Cardiac muscle cell (in vitro differentiated cells and primary cell): ENCODE results near the gene ADAMTS12. TPM values are rescaled to one million over a fixed set of nuclear protein-coding genes. Genes with fewer than 3 reads are reported as not detected.
A peak's percentile ranks its signal among the peaks of the same experiment; 100 is the strongest.

Source experiments
- DNase-seq, 2 donors: peaks; one replicate each; pipeline versions ENCODE4 v3.0.0 to v3.0.0-alpha.2; 2010 to 2017; ENCODE audit warnings: low read depth in 1 of 2, low spot score in 1 of 2
- H3K27ac ChIP-seq: fragments of 200-600 bp; sonication (generic); 2 replicates; pipeline ENCODE4 v1.5.1; 2016
- H3K27me3 ChIP-seq: fragments of 200-600 bp; sonication (generic); 2 replicates; pipeline ENCODE4 v1.6.0; 2016; ENCODE audit warnings: control low read depth
- H3K36me3 ChIP-seq: fragments of 200-600 bp; sonication (generic); 2 replicates; pipeline ENCODE4 v1.5.1; 2016; ENCODE audit warnings: control low read depth
- H3K4me1 ChIP-seq: fragments of 200-600 bp; sonication (generic); 2 replicates; pipeline ENCODE4 v1.8.1; 2017; ENCODE audit warnings: low read depth, mild to moderate bottlenecking, mixed run types
- H3K4me3 ChIP-seq: fragments of 200-600 bp; sonication (generic); 2 replicates; pipeline ENCODE4 v1.5.1; 2016; ENCODE audit warnings: mild to moderate bottlenecking
- H3K9me3 ChIP-seq: fragments of 200-600 bp; sonication (generic); 2 replicates; pipeline ENCODE4 v1.5.1; 2017; ENCODE audit warnings: low read depth, mild to moderate bottlenecking, control low read depth
- CTCF ChIP-seq: IDR thresholded peaks from 2 replicates; pipeline ENCODE4 v1.5.1; 2012; ENCODE audit warnings: low read depth, mild to moderate bottlenecking, low read length
- polyA plus RNA-seq: library from polyadenylated mRNA; unstranded; fragments of >200 nt; fragmentation: Nextera tagmentation; extraction: Ambion mirVana; gene quantifications from 2 replicates; pipeline ENCODE4 v1.2.1, GENCODE V29; 2016
- total RNA-seq: library from RNA; depleted of rRNA; stranded (reverse); fragments of >200 nt; gene quantifications from 2 replicates; pipeline ENCODE4 v1.2.3, GENCODE V29; 2016

The ADAMTS12 gene
- total and polyA plus RNA-seq, 2 experiments from 2014 or later: 29.3 to 48.4 TPM

GRCh38 chr5:33812746-33813145 lies 79.0 kb downstream of the ADAMTS12 start:
- DNase-seq: no peak
- Histone ChIP-seq H3K27me3 (no peaks in the 10 kb centered on the region), H3K27ac (no peak overlapping the region), H3K4me3 (no peak overlapping the region), H3K36me3 (no peaks in the 10 kb centered on the region), H3K9me3 (no peaks in the 10 kb centered on the region), H3K4me1 (peaks cover 5% of the 10 kb centered on the region)
- TF ChIP-seq CTCF: no peak

GRCh38 chr5:33810491-33811120 lies 81.2 kb downstream of the ADAMTS12 start:
- Histone ChIP-seq H3K9me3 (no peaks in the 10 kb centered on the region), H3K27me3 (no peaks in the 10 kb centered on the region), H3K4me3 (no peak overlapping the region), H3K36me3 (no peaks in the 10 kb centered on the region), H3K4me1 (peaks cover 16% of the 10 kb centered on the region), H3K27ac (no peak overlapping the region)
- no peak for TF ChIP-seq CTCF
- peak in 1 of 2 donors; percentile 71 for DNase-seq

- Histone ChIP-seq H3K27ac (no peak overlapping the region), H3K27me3 (no peaks in the 10 kb centered on the region), H3K9me3 (no peaks in the 10 kb centered on the region), H3K4me1 (peaks cover 16% of the 10 kb centered on the region), H3K4me3 (no peak overlapping the region), H3K36me3 (no peaks in the 10 kb centered on the region)
- no peak for TF ChIP-seq CTCF
- DNase-seq: no peak
These were observed 81.9 kb downstream of the ADAMTS12 start for GRCh38 chr5:33809936-33810335.

- H3K27ac ChIP-seq: no peak overlapping the region
- no peaks in the 10 kb centered on the region for H3K9me3 ChIP-seq
- no peak for TF ChIP-seq CTCF
- no peaks in the 10 kb centered on the region for H3K27me3 ChIP-seq
- no peak overlapping the region for H3K4me3 ChIP-seq
- peak in 1 of 2 donors; percentile 47 for DNase-seq
- no peaks in the 10 kb centered on the region for H3K36me3 ChIP-seq
- peaks cover 16% of the 10 kb centered on the region for H3K4me1 ChIP-seq
These were observed 83.1 kb downstream of the ADAMTS12 start for GRCh38 chr5:33808699-33809098.

GRCh38 chr5:33807771-33808170 lies 84.0 kb downstream of the ADAMTS12 start:
- H3K4me3 ChIP-seq: no peak overlapping the region
- DNase-seq: peak in 1 of 2 donors; percentile 33
- peaks cover 16% of the 10 kb centered on the region for H3K4me1 ChIP-seq
- no peaks in the 10 kb centered on the region for H3K27me3 ChIP-seq
- peak overlapping the region; percentile 67 for H3K27ac ChIP-seq
- H3K9me3 ChIP-seq: no peaks in the 10 kb centered on the region
- H3K36me3 ChIP-seq: no peaks in the 10 kb centered on the region
- TF ChIP-seq CTCF: no peak
